HUES64 (cell line): ENCODE results near the gene AHCTF1.

Experiments
- H3K27ac ChIP-seq: 2 replicates; pipeline ENCODE4 v1.7.0; 2013; ENCODE audit warnings: low read depth, low read length, inconsistent platforms
- H3K27me3 ChIP-seq: 2 replicates; pipeline ENCODE4 v1.6.1; 2013; ENCODE audit warnings: mild to moderate bottlenecking, low read length; ENCODE audit not compliant: insufficient read depth
- H3K36me3 ChIP-seq: 2 replicates; pipeline ENCODE4 v1.6.1; 2013; ENCODE audit warnings: mild to moderate bottlenecking, low read length; ENCODE audit not compliant: insufficient read depth
- H3K4me1 ChIP-seq: 2 replicates; pipeline ENCODE4 v1.6.1; 2013; ENCODE audit warnings: mild to moderate bottlenecking, low read length, moderate library complexity; ENCODE audit not compliant: insufficient read depth
- H3K4me3 ChIP-seq: 2 replicates; pipeline ENCODE4 v1.5.1; 2013; ENCODE audit warnings: mild to moderate bottlenecking, low read length, moderate library complexity
- H3K9ac ChIP-seq: 2 replicates; pipeline ENCODE4 v1.6.1; 2013; ENCODE audit warnings: mild to moderate bottlenecking, low read depth, low read length
- H3K9me3 ChIP-seq: 2 replicates; pipeline ENCODE4 v1.6.1; 2013; ENCODE audit warnings: low read depth, low read length; ENCODE audit not compliant: insufficient read depth
- WGBS: fragments of 150-250, 120-280 bp; methylation state at CpG from one replicate; pipeline ENCODE4 v1.1.7; 2013; ENCODE audit warnings: missing lambda C conversion rate; 5-methylcytosine and 5-hydroxymethylcytosine counted together

The AHCTF1 gene

GRCh38 chr1:246947255-246947654 is 15.5 kb upstream of the AHCTF1 start:
- 93% methylated on average over 7 of the region's 7 CpGs for WGBS
- peaks cover 18% of the 10 kb centered on the region for H3K36me3 ChIP-seq
- no peak overlapping the region for H3K9ac ChIP-seq
- H3K4me1 ChIP-seq, result peaks cover 3% of the 10 kb centered on the region; the same call in 1 of the 2 replicates
- no peaks in the 10 kb centered on the region for H3K9me3 ChIP-seq
- H3K27me3 ChIP-seq, result no peaks in the 10 kb centered on the region
- no peak overlapping the region for H3K27ac ChIP-seq
- no peak overlapping the region for H3K4me3 ChIP-seq

GRCh38 chr1:246946366-246946765 is 14.6 kb upstream of the AHCTF1 start:
- H3K27me3 ChIP-seq, result no peaks in the 10 kb centered on the region
- H3K4me3 ChIP-seq, result no peak overlapping the region
- no peaks in the 10 kb centered on the region for H3K9me3 ChIP-seq
- no peak overlapping the region for H3K27ac ChIP-seq
- peaks cover 18% of the 10 kb centered on the region for H3K36me3 ChIP-seq
- H3K4me1 ChIP-seq, result peaks cover 3% of the 10 kb centered on the region; the same call in 1 of the 2 replicates
- 95% methylated on average over 6 of the region's 6 CpGs for WGBS
- H3K9ac ChIP-seq, result no peak overlapping the region

- Histone ChIP-seq H3K27me3 (no peaks in the 10 kb centered on the region), H3K27ac (no peak overlapping the region), H3K36me3 (peaks cover 10% of the 10 kb centered on the region), H3K4me3 (no peak overlapping the region), H3K4me1 (no peaks in the 10 kb centered on the region), H3K9me3 (no peaks in the 10 kb centered on the region), H3K9ac (no peak overlapping the region)
- WGBS, result 94% methylated on average over 1 of the region's 1 CpG
Measured at GRCh38 chr1:246934765-246935164, 3.0 kb upstream of the AHCTF1 start.

- Histone ChIP-seq H3K4me1 (no peaks in the 10 kb centered on the region), H3K4me3 (no peak overlapping the region), H3K27me3 (no peaks in the 10 kb centered on the region), H3K9ac (no peak overlapping the region), H3K36me3 (peaks cover 12% of the 10 kb centered on the region), H3K9me3 (no peaks in the 10 kb centered on the region), H3K27ac (no peak overlapping the region)
- WGBS, result 96% methylated on average over 1 of the region's 2 CpGs
Measured at GRCh38 chr1:246933893-246934292, 2.1 kb upstream of the AHCTF1 start.

GRCh38 chr1:246932366-246932700 is 585 bp upstream of the AHCTF1 start:
- WGBS, result 38% methylated on average over 7 of the region's 8 CpGs
- H3K27ac ChIP-seq, result peak overlapping the region; percentile 99; the same call in 1 of the 2 replicates

GRCh38 chr1:246930830-246931548 is 759 bp downstream of the AHCTF1 start:
- Histone ChIP-seq H3K27me3 (no peaks in the 10 kb centered on the region), H3K36me3 (peaks cover 21% of the 10 kb centered on the region), H3K9ac (peak overlapping the region; percentile 98), H3K27ac (peak overlapping the region; percentile 99; the same call in 1 of the 2 replicates), H3K4me3 (peak overlapping the region; percentile 98), H3K9me3 (no peaks in the 10 kb centered on the region), H3K4me1 (0 out of 2 replicates have a peak, but pooled peaks cover 2% of the 10 kb centered on the region)
- under 1% methylated on average over 76 of the region's 76 CpGs for WGBS

More at GRCh38 chr1:246932366-246932700, 585 bp upstream of the AHCTF1 start:
- H3K9me3 ChIP-seq, result no peaks in the 10 kb centered on the region
- no peaks in the 10 kb centered on the region for H3K27me3 ChIP-seq
- no peaks in the 10 kb centered on the region for H3K4me1 ChIP-seq
- peak overlapping the region; percentile 98 for H3K4me3 ChIP-seq
- H3K36me3 ChIP-seq, result peaks cover 15% of the 10 kb centered on the region
- peak overlapping the region; percentile 98; the same call in 1 of the 2 replicates for H3K9ac ChIP-seq

- Histone ChIP-seq H3K4me1 (peaks cover 14% of the 10 kb centered on the region; the same call in 1 of the 2 replicates), H3K9ac (no peak overlapping the region), H3K9me3 (no peaks in the 10 kb centered on the region), H3K27ac (no peak overlapping the region), H3K4me3 (no peak overlapping the region), H3K36me3 (peaks cover 25% of the 10 kb centered on the region), H3K27me3 (no peaks in the 10 kb centered on the region)
- WGBS, result 98% methylated on average over 6 of the region's 6 CpGs
Measured at GRCh38 chr1:246925997-246926626, 5.6 kb downstream of the AHCTF1 start.

- Histone ChIP-seq H3K4me3 (no peak overlapping the region), H3K9me3 (no peaks in the 10 kb centered on the region), H3K27me3 (no peaks in the 10 kb centered on the region), H3K36me3 (peaks cover 20% of the 10 kb centered on the region), H3K9ac (no peak overlapping the region), H3K4me1 (peaks cover 14% of the 10 kb centered on the region; the same call in 1 of the 2 replicates), H3K27ac (no peak overlapping the region)
- 95% methylated on average over 3 of the region's 3 CpGs for WGBS
Measured at GRCh38 chr1:246923900-246924299, 7.8 kb downstream of the AHCTF1 start.

- WGBS, result 97% methylated on average over 5 of the region's 5 CpGs
- Histone ChIP-seq H3K27ac (no peak overlapping the region), H3K27me3 (no peaks in the 10 kb centered on the region), H3K9ac (no peak overlapping the region), H3K9me3 (no peaks in the 10 kb centered on the region), H3K4me1 (peaks cover 14% of the 10 kb centered on the region; the same call in 1 of the 2 replicates), H3K36me3 (peaks cover 16% of the 10 kb centered on the region), H3K4me3 (no peak overlapping the region)
Measured at GRCh38 chr1:246923482-246923881, 8.3 kb downstream of the AHCTF1 start.

GRCh38 chr1:246921481-246921880 is 10.3 kb downstream of the AHCTF1 start:
- H3K9me3 ChIP-seq, result no peaks in the 10 kb centered on the region
- H3K36me3 ChIP-seq, result peaks cover 27% of the 10 kb centered on the region
- H3K4me3 ChIP-seq, result no peak overlapping the region
- peaks cover 14% of the 10 kb centered on the region; the same call in 1 of the 2 replicates for H3K4me1 ChIP-seq
- 96% methylated on average over 3 of the region's 3 CpGs for WGBS
- no peaks in the 10 kb centered on the region for H3K27me3 ChIP-seq
- no peak overlapping the region for H3K27ac ChIP-seq
- H3K9ac ChIP-seq, result no peak overlapping the region

GRCh38 chr1:246919902-246920301 is 11.8 kb downstream of the AHCTF1 start:
- H3K36me3 ChIP-seq, result peaks cover 40% of the 10 kb centered on the region
- no peak overlapping the region for H3K9ac ChIP-seq
- H3K27ac ChIP-seq, result no peak overlapping the region
- 98% methylated on average over 6 of the region's 7 CpGs for WGBS
- no peaks in the 10 kb centered on the region for H3K27me3 ChIP-seq
- no peak overlapping the region for H3K4me3 ChIP-seq
- no peaks in the 10 kb centered on the region for H3K9me3 ChIP-seq
- peaks cover 6% of the 10 kb centered on the region; the same call in 1 of the 2 replicates for H3K4me1 ChIP-seq
